HEK293 (cell line): ENCODE results near the gene SLC4A1AP.
A peak's percentile ranks its signal among the peaks of the same experiment; 100 is the strongest.

Source experiments
- CTCF ChIA-PET: fragments of 350-600 bp; formaldehyde crosslinking; extraction: SDS; loops from one replicate; lab custom pipeline; 2021; ENCODE audit warnings: antibody characterized with exemption; lab: Yijun Ruan, JAX
- POLR2A ChIA-PET: fragments of 300-600 bp; formaldehyde crosslinking; extraction: SDS; loops from one replicate; lab custom pipeline; 2020; ENCODE audit warnings: antibody characterized with exemption, inconsistent platforms; lab: Yijun Ruan, JAX
- H3K27ac ChIP-seq: fragments of 200-500 bp; sonication (Bioruptor generic); 2 replicates; pipeline ENCODE4 v1.5.1; 2014; ENCODE audit warnings: low read depth, low read length, control low read depth, inconsistent platforms; ENCODE audit errors: extremely low read depth
- H3K36me3 ChIP-seq, 2 experiments: fragments of 200-500 bp in 1 of 2; sonication (Bioruptor generic) in 1 of 2; 1 replicate in 1 of 2; 2 replicates in 1 of 2; pipeline ENCODE4 v1.5.1; 2014 to 2017; ENCODE audit warnings: inconsistent platforms in 2 of 2, low read length in 2 of 2; ENCODE audit not compliant: control insufficient read depth in 2 of 2, insufficient read depth in 1 of 2
- H3K4me1 ChIP-seq: fragments of 200-500 bp; sonication (Bioruptor generic); 2 replicates; pipeline ENCODE4 v1.5.1; 2014; ENCODE audit warnings: mild to moderate bottlenecking, low read length, inconsistent platforms; ENCODE audit not compliant: control insufficient read depth, insufficient read depth
- H3K4me3 ChIP-seq: 2 replicates; pipeline ENCODE4 v1.5.1; 2011; ENCODE audit warnings: low read depth, mild to moderate bottlenecking, control low read depth, low read length, moderate library complexity
- H3K9me3 ChIP-seq: fragments of 200-500 bp; sonication (Bioruptor generic); 2 replicates; pipeline ENCODE4 v1.5.1; 2014; ENCODE audit warnings: low read depth, low read length, inconsistent platforms; ENCODE audit not compliant: control insufficient read depth, insufficient read depth
- BCL11A ChIP-seq: fragments of 450-650 bp; formaldehyde crosslinking; IDR thresholded peaks from 2 replicates; pipeline ENCODE4 v1.5.1; 2016; ENCODE audit warnings: low read depth, missing biosample characterization, missing genetic modification characterization
- KLF10 ChIP-seq: fragments of 450-650 bp; IDR thresholded peaks from 2 replicates; pipeline ENCODE4 v1.5.1; 2018; ENCODE audit warnings: missing biosample characterization, mild to moderate bottlenecking, missing genetic modification characterization
- SP3 ChIP-seq: fragments of 450-650 bp; formaldehyde crosslinking; IDR thresholded peaks from 2 replicates; pipeline ENCODE4 v1.5.1; 2016; ENCODE audit warnings: missing biosample characterization, missing genetic modification characterization
- ZBTB17 ChIP-seq: fragments of 450-650 bp; formaldehyde crosslinking; IDR thresholded peaks from 2 replicates; pipeline ENCODE4 v1.5.1; 2016; ENCODE audit warnings: missing biosample characterization, missing genetic modification characterization
- ZBTB26 ChIP-seq: fragments of 450-650 bp; formaldehyde crosslinking; optimal IDR thresholded peaks from 2 replicates; pipeline ENCODE3; 2016; ENCODE audit warnings: missing biosample characterization, mild to moderate bottlenecking, missing genetic modification characterization
- ZBTB8A ChIP-seq: fragments of 450-650 bp; formaldehyde crosslinking; IDR thresholded peaks from 2 replicates; pipeline ENCODE4 v1.5.1; 2016; ENCODE audit warnings: missing biosample characterization, missing genetic modification characterization
- ZEB2 ChIP-seq: fragments of 450-650 bp; formaldehyde crosslinking; IDR thresholded peaks from 2 replicates; pipeline ENCODE4 v1.5.1; 2016; ENCODE audit warnings: missing biosample characterization, missing genetic modification characterization
- ZNF121 ChIP-seq: fragments of 450-650 bp; formaldehyde crosslinking; IDR thresholded peaks from 2 replicates; pipeline ENCODE4 v1.5.1; 2016; ENCODE audit warnings: missing biosample characterization, missing genetic modification characterization
- ZNF23 ChIP-seq: fragments of 450-650 bp; formaldehyde crosslinking; IDR thresholded peaks from 2 replicates; pipeline ENCODE4 v1.5.1; 2016; ENCODE audit warnings: missing biosample characterization, missing genetic modification characterization, borderline replicate concordance
- ZNF324 ChIP-seq: fragments of 450-650 bp; formaldehyde crosslinking; IDR thresholded peaks from 2 replicates; pipeline ENCODE4 v1.5.1; 2016; ENCODE audit warnings: missing biosample characterization, missing genetic modification characterization
- ZNF416 ChIP-seq: fragments of 450-650 bp; formaldehyde crosslinking; IDR thresholded peaks from 2 replicates; pipeline ENCODE4 v1.5.1; 2016; ENCODE audit warnings: missing biosample characterization, missing genetic modification characterization
- ZNF501 ChIP-seq: fragments of 450-650 bp; formaldehyde crosslinking; IDR thresholded peaks from 2 replicates; pipeline ENCODE4 v1.5.1; 2016; ENCODE audit warnings: missing biosample characterization, missing genetic modification characterization
- ZNF510 ChIP-seq: fragments of 450-650 bp; formaldehyde crosslinking; IDR thresholded peaks from 2 replicates; pipeline ENCODE4 v1.5.1; 2018; ENCODE audit warnings: mild to moderate bottlenecking, missing genetic modification characterization, missing biosample characterization; ENCODE audit not compliant: insufficient replicate concordance
- ZNF529 ChIP-seq: fragments of 450-650 bp; formaldehyde crosslinking; IDR thresholded peaks from 2 replicates; pipeline ENCODE4 v1.5.1; 2017; ENCODE audit warnings: missing genetic modification characterization, missing biosample characterization; ENCODE audit not compliant: insufficient replicate concordance
- ZNF580 ChIP-seq: fragments of 450-650 bp; formaldehyde crosslinking; IDR thresholded peaks from 2 replicates; pipeline ENCODE4 v1.5.1; 2016; ENCODE audit warnings: missing biosample characterization, missing genetic modification characterization
- ZNF596 ChIP-seq: fragments of 450-650 bp; IDR thresholded peaks from 2 replicates; pipeline ENCODE4 v1.5.0; 2018; ENCODE audit warnings: missing biosample characterization, mild to moderate bottlenecking, missing genetic modification characterization, moderate library complexity
- ZNF626 ChIP-seq: fragments of 450-650 bp; sonication (Bioruptor Pico); formaldehyde crosslinking; IDR thresholded peaks from 2 replicates; pipeline ENCODE4 v1.5.1; 2018; ENCODE audit warnings: missing biosample characterization, missing genetic modification characterization, inconsistent platforms
- TF ChIP-seq, protein P1 (sequence below): fragments of 450-650 bp; formaldehyde crosslinking; IDR thresholded peaks from 2 replicates; pipeline ENCODE4 v1.5.1; 2016; ENCODE audit warnings: missing biosample characterization, missing genetic modification characterization
- TF ChIP-seq, protein P2 (sequence below): fragments of 450-650 bp; formaldehyde crosslinking; IDR thresholded peaks from 2 replicates; pipeline ENCODE4 v1.5.1; 2016; ENCODE audit warnings: missing biosample characterization, missing genetic modification characterization
- TF ChIP-seq, protein P3 (sequence below): fragments of 450-650 bp; formaldehyde crosslinking; IDR thresholded peaks from 2 replicates; pipeline ENCODE4 v1.5.1; 2016; ENCODE audit warnings: missing biosample characterization, missing genetic modification characterization
- TF ChIP-seq, protein P4 (sequence below): fragments of 450-650 bp; formaldehyde crosslinking; IDR thresholded peaks from 2 replicates; pipeline ENCODE4 v1.5.1; 2016; ENCODE audit warnings: missing biosample characterization, missing genetic modification characterization

The SLC4A1AP gene

GRCh38 chr2:27703638-27704341, 40.1 kb downstream of the SLC4A1AP start (continued):
- TF ChIP-seq, protein P1, sequence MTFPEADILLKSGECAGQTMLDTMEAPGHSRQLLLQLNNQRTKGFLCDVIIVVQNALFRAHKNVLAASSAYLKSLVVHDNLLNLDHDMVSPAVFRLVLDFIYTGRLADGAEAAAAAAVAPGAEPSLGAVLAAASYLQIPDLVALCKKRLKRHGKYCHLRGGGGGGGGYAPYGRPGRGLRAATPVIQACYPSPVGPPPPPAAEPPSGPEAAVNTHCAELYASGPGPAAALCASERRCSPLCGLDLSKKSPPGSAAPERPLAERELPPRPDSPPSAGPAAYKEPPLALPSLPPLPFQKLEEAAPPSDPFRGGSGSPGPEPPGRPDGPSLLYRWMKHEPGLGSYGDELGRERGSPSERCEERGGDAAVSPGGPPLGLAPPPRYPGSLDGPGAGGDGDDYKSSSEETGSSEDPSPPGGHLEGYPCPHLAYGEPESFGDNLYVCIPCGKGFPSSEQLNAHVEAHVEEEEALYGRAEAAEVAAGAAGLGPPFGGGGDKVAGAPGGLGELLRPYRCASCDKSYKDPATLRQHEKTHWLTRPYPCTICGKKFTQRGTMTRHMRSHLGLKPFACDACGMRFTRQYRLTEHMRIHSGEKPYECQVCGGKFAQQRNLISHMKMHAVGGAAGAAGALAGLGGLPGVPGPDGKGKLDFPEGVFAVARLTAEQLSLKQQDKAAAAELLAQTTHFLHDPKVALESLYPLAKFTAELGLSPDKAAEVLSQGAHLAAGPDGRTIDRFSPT (tag by site-specific recombination), result no peak
- TF ChIP-seq ZNF510 (no peak), ZEB2 (tag by site-specific recombination) (0 out of 2 replicates have a peak, but pooled peaks have one; percentile 17), ZNF501 (no peak)

- CTCF ChIA-PET, result interaction anchor here (0.5 to 5.8 kb wide), 35 partner anchors 9 to 888 kb away, joined by 3 to 66 read pairs (median 4); no protein-coding TSS in a partner anchor
- TF ChIP-seq ZNF324 (no peak), ZBTB17 (tag by site-specific recombination) (peak; percentile 49; the same call in 1 of the 2 replicates)
- Histone ChIP-seq H3K4me1 (peaks cover 6% of the 10 kb centered on the region), H3K27ac (no peak overlapping the region), H3K36me3 (no peaks in the 10 kb centered on the region), H3K9me3 (no peaks in the 10 kb centered on the region), H3K4me3 (no peak overlapping the region)
- POLR2A ChIA-PET, result interaction anchor here (0.5 kb wide), 1 partner anchor 449 kb away, joined by 4 read pairs; no protein-coding TSS in a partner anchor
These were observed 40.7 kb downstream of the SLC4A1AP start for GRCh38 chr2:27704342-27704876.

GRCh38 chr2:27705851-27706622, 42.3 kb downstream of the SLC4A1AP start:
- no peak overlapping the region; the same call in 1 of the 2 replicates for H3K27ac ChIP-seq
- no peak overlapping the region for H3K4me3 ChIP-seq
- H3K36me3 ChIP-seq, result no peaks in the 10 kb centered on the region
- no peaks in the 10 kb centered on the region for H3K9me3 ChIP-seq
- peaks cover 6% of the 10 kb centered on the region for H3K4me1 ChIP-seq
- ChIA-PET POLR2A (interaction anchor here (0.9 to 1.1 kb wide), 4 partner anchors 11 to 687 kb away, joined by 3 to 5 read pairs (median 4); partner anchors contain the start of gene FOSL2), CTCF (interaction anchor here (0.5 to 5.8 kb wide), 14 partner anchors 11 to 940 kb away, joined by 3 to 66 read pairs (median 4); no protein-coding TSS in a partner anchor)
- TF ChIP-seq BCL11A (tag by site-specific recombination) (peak; percentile 66; the same call in 1 of the 2 replicates), ZNF121 (no peak), KLF10 (tag by site-specific recombination) (peak; percentile 72), ZBTB8A (tag by site-specific recombination) (peak; percentile 66), SP3 (tag by site-specific recombination) (peak; percentile 64), ZNF529 (tag by site-specific recombination) (no peak), ZNF626 (tag by site-specific recombination) (no peak), ZNF23 (tag by site-specific recombination) (no peak), ZNF416 (tag by site-specific recombination) (no peak), ZBTB17 (tag by site-specific recombination) (peak; percentile 97), ZBTB26 (tag by site-specific recombination) (no peak), ZNF596 (no peak), ZNF580 (tag by site-specific recombination) (no peak)
- TF ChIP-seq, protein P2, sequence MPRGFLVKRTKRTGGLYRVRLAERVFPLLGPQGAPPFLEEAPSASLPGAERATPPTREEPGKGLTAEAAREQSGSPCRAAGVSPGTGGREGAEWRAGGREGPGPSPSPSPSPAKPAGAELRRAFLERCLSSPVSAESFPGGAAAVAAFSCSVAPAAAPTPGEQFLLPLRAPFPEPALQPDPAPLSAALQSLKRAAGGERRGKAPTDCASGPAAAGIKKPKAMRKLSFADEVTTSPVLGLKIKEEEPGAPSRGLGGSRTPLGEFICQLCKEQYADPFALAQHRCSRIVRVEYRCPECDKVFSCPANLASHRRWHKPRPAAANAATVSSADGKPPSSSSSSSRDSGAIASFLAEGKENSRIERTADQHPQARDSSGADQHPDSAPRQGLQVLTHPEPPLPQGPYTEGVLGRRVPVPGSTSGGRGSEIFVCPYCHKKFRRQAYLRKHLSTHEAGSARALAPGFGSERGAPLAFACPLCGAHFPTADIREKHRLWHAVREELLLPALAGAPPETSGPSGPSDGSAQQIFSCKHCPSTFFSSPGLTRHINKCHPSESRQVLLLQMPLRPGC (tag by site-specific recombination), result peak; percentile 81
- TF ChIP-seq, protein P3, sequence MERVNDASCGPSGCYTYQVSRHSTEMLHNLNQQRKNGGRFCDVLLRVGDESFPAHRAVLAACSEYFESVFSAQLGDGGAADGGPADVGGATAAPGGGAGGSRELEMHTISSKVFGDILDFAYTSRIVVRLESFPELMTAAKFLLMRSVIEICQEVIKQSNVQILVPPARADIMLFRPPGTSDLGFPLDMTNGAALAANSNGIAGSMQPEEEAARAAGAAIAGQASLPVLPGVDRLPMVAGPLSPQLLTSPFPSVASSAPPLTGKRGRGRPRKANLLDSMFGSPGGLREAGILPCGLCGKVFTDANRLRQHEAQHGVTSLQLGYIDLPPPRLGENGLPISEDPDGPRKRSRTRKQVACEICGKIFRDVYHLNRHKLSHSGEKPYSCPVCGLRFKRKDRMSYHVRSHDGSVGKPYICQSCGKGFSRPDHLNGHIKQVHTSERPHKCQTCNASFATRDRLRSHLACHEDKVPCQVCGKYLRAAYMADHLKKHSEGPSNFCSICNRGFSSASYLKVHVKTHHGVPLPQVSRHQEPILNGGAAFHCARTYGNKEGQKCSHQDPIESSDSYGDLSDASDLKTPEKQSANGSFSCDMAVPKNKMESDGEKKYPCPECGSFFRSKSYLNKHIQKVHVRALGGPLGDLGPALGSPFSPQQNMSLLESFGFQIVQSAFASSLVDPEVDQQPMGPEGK (tag by site-specific recombination), result peak; percentile 83
- TF ChIP-seq, protein P4, sequence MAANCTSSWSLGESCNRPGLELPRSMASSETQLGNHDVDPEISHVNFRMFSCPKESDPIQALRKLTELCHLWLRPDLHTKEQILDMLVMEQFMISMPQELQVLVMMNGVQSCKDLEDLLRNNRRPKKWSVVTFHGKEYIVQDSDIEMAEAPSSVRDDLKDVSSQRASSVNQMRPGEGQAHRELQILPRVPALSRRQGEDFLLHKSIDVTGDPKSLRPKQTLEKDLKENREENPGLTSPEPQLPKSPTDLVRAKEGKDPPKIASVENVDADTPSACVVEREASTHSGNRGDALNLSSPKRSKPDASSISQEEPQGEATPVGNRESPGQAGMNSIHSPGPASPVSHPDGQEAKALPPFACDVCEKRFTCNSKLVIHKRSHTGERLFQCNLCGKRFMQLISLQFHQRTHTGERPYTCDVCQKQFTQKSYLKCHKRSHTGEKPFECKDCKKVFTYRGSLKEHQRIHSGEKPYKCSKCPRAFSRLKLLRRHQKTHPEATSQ, result no peak
